ENCODE data around the gene PTBP3. TPM values are rescaled to one million over a fixed set of nuclear protein-coding genes. Genes with fewer than 3 reads are reported as not detected.

The PTBP3 gene
- total RNA-seq, 1 experiment from 2014 or later: 100 TPM

GRCh38 chr9:112331674-112331952 is 1.8 kb downstream of the PTBP3 start (continued):
- TF ChIP-seq OVOL2 (CRISPR knock-in tag; IDR thresholded peaks at IDR 0.05; ENCODE audit: borderline replicate concordance) (no peak), CREM (CRISPR knock-in tag; IDR thresholded peaks at IDR 0.05) (no peak), ATF6 (CRISPR knock-in tag; IDR thresholded peaks at IDR 0.05) (no peak)

GRCh38 chr9:112328545-112328944 is 4.9 kb downstream of the PTBP3 start:
- CTCF ChIA-PET: no interaction called here
- peak overlapping the region; percentile 88; the same call in 1 of the 2 replicates for H3K27ac Mint-ChIP-seq

DNA sequence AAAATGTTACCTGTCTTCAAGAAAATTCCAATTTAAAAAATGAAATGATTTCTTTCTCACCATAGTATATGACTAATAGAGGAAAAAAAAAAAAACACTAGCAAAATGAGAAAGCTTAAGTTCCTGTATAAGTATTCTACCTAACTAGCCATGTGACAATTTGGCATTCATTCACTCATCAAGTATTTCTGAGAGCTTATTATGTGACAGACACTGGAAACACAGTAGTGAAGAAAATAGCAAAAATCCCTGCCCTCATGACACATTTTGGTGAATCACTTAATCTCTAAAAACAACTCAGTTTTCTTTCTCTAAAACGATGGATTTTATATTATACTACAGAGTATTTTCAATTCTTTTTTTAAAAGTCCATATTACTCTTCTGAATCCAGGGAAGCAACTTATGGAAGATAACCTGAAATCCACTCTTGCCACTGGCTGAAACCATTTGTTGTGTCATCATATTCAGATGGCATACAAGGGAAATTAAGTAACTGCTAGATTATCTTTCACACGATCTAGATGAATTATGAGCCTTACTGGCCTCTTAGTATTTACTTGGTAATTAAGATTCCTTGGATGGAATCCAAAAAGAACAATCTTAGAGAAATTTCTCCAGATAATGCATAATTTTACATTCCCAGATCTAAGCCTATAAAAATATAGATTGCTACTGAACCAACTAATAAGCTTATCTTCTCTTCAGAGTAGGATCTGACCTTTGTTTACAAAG is 5.5 kb downstream of the PTBP3 start:
- ChIA-PET POLR2A (no interaction called here), CTCF (interaction anchor here (0.8 kb wide), 1 partner anchor 134 kb away, joined by 3 read pairs; no protein-coding TSS in a partner anchor)
- H3K27me3 Mint-ChIP-seq (ENCODE audit: low read depth): no peaks in the 10 kb centered on the region
- H3K4me3 Mint-ChIP-seq: no peak overlapping the region
- no peak overlapping the region for H3K27ac Mint-ChIP-seq
- peaks cover 66% of the 10 kb centered on the region for H3K4me1 Mint-ChIP-seq
- ATAC-seq (no peak), DNase-seq (ENCODE audit: low spot score) (no peak)
- H3K9me3 Mint-ChIP-seq: no peaks in the 10 kb centered on the region
- 0 out of 2 replicates have a peak, but pooled peaks cover 2% of the 10 kb centered on the region for H3K36me3 Mint-ChIP-seq
- TF ChIP-seq E2F5 (CRISPR knock-in tag; IDR thresholded peaks at IDR 0.05): no peak
- TF ChIP-seq, protein P1, sequence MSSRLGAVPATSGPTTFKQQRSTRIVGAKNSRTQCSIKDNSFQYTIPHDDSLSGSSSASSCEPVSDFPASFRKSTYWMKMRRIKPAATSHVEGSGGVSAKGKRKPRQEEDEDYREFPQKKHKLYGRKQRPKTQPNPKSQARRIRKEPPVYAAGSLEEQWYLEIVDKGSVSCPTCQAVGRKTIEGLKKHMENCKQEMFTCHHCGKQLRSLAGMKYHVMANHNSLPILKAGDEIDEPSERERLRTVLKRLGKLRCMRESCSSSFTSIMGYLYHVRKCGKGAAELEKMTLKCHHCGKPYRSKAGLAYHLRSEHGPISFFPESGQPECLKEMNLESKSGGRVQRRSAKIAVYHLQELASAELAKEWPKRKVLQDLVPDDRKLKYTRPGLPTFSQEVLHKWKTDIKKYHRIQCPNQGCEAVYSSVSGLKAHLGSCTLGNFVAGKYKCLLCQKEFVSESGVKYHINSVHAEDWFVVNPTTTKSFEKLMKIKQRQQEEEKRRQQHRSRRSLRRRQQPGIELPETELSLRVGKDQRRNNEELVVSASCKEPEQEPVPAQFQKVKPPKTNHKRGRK (CRISPR knock-in tag; IDR thresholded peaks at IDR 0.05; ENCODE audit: borderline replicate concordance): no peak
- TF ChIP-seq ZNF416 (CRISPR knock-in tag; IDR thresholded peaks at IDR 0.05): no peak
- no peak for TF ChIP-seq CREM (CRISPR knock-in tag; IDR thresholded peaks at IDR 0.05)
- no peak for TF ChIP-seq ZNF671 (CRISPR knock-in tag; IDR thresholded peaks at IDR 0.05)
- TF ChIP-seq ZNF396 (CRISPR knock-in tag; IDR thresholded peaks at IDR 0.05; ENCODE audit: borderline replicate concordance): no peak
- TF ChIP-seq, protein P2, sequence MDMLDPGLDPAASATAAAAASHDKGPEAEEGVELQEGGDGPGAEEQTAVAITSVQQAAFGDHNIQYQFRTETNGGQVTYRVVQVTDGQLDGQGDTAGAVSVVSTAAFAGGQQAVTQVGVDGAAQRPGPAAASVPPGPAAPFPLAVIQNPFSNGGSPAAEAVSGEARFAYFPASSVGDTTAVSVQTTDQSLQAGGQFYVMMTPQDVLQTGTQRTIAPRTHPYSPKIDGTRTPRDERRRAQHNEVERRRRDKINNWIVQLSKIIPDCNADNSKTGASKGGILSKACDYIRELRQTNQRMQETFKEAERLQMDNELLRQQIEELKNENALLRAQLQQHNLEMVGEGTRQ (CRISPR knock-in tag; IDR thresholded peaks at IDR 0.05): no peak
- no peak for TF ChIP-seq ZSCAN18 (CRISPR knock-in tag; IDR thresholded peaks at IDR 0.05)
- TF ChIP-seq HMGA2 (CRISPR knock-in tag; IDR thresholded peaks at IDR 0.05): no peak
- no peak for TF ChIP-seq SMAD4 (CRISPR knock-in tag; IDR thresholded peaks at IDR 0.05)
- TF ChIP-seq GTF2I (CRISPR knock-in tag; conservative IDR thresholded peaks at IDR 0.05): no peak
- no peak for TF ChIP-seq MYBL2 (CRISPR knock-in tag; IDR thresholded peaks at IDR 0.05)
- TF ChIP-seq JAZF1 (CRISPR knock-in tag; IDR thresholded peaks at IDR 0.05): no peak
- no peak for TF ChIP-seq NR1H2 (CRISPR knock-in tag; IDR thresholded peaks at IDR 0.05)
- no peak for TF ChIP-seq PREB (CRISPR knock-in tag; IDR thresholded peaks at IDR 0.05; ENCODE audit: borderline replicate concordance)
- no peak for TF ChIP-seq TP53 (CRISPR knock-in tag; IDR thresholded peaks at IDR 0.05)
- TF ChIP-seq NFATC4 (CRISPR knock-in tag; IDR thresholded peaks at IDR 0.05): no peak
- no peak for TF ChIP-seq SOX15 (CRISPR knock-in tag; IDR thresholded peaks at IDR 0.05)

More at GRCh38 chr9:112328545-112328944, 4.9 kb downstream of the PTBP3 start:
- Mint-ChIP-seq H3K4me3 (no peak overlapping the region), H3K9me3 (no peaks in the 10 kb centered on the region), H3K4me1 (peaks cover 62% of the 10 kb centered on the region), H3K36me3 (0 out of 2 replicates have a peak, but pooled peaks cover 2% of the 10 kb centered on the region), H3K27me3 (ENCODE audit: low read depth) (no peaks in the 10 kb centered on the region)
- ATAC-seq: no peak
- TF ChIP-seq ZBTB21 (CRISPR knock-in tag; IDR thresholded peaks at IDR 0.05; ENCODE audit: borderline replicate concordance): no peak
- 0 out of 2 replicates have a peak, but pooled peaks have one; percentile 7 for TF ChIP-seq ZNF121 (CRISPR knock-in tag; IDR thresholded peaks at IDR 0.05)
- TF ChIP-seq ZNF423 (CRISPR knock-in tag; IDR thresholded peaks at IDR 0.05): no peak
- TF ChIP-seq FOXK1 (CRISPR knock-in tag; IDR thresholded peaks at IDR 0.05): no peak
- TF ChIP-seq, protein P3, sequence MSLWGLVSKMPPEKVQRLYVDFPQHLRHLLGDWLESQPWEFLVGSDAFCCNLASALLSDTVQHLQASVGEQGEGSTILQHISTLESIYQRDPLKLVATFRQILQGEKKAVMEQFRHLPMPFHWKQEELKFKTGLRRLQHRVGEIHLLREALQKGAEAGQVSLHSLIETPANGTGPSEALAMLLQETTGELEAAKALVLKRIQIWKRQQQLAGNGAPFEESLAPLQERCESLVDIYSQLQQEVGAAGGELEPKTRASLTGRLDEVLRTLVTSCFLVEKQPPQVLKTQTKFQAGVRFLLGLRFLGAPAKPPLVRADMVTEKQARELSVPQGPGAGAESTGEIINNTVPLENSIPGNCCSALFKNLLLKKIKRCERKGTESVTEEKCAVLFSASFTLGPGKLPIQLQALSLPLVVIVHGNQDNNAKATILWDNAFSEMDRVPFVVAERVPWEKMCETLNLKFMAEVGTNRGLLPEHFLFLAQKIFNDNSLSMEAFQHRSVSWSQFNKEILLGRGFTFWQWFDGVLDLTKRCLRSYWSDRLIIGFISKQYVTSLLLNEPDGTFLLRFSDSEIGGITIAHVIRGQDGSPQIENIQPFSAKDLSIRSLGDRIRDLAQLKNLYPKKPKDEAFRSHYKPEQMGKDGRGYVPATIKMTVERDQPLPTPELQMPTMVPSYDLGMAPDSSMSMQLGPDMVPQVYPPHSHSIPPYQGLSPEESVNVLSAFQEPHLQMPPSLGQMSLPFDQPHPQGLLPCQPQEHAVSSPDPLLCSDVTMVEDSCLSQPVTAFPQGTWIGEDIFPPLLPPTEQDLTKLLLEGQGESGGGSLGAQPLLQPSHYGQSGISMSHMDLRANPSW (CRISPR knock-in tag; conservative IDR thresholded peaks at IDR 0.05; ENCODE audit: low read depth): no peak
- DNase-seq (ENCODE audit: low spot score): no peak
- POLR2A ChIA-PET: no interaction called here
